Esophagus squamous epithelium (tissue), 5 donors: ENCODE measurements around the gene SMKR1. TPM values are rescaled to one million over a fixed set of nuclear protein-coding genes. Genes with fewer than 3 reads are reported as not detected.

Experiments used
- DNase-seq: peaks from one replicate; lab custom pipeline; 2025; lab: John Stamatoyannopoulos, UW
- H3K27ac ChIP-seq, 4 donors: fragments of 200-600 bp; sonication (generic); one replicate each; pipeline ENCODE4 v1.5.1; 2016 to 2019; ENCODE audit warnings: mild to moderate bottlenecking in 1 of 4
- H3K27me3 ChIP-seq, 4 donors: fragments of 200-600 bp; sonication (generic); 1 replicate in 3 of 4; 2 replicates in 1 of 4; pipeline versions ENCODE4 v1.5.1 to v1.6.0; 2017 to 2021; ENCODE audit warnings: antibody characterized with exemption in 1 of 4
- H3K36me3 ChIP-seq, 3 donors: fragments of 200-600 bp; sonication (generic); one replicate each; pipeline ENCODE4 v1.5.1; 2016 to 2019
- H3K4me1 ChIP-seq, 3 donors: fragments of 200-600 bp; sonication (generic); one replicate each; pipeline ENCODE4 v1.5.1; 2017 to 2019
- H3K4me3 ChIP-seq, 4 donors: fragments of 200-600 bp; sonication (generic); 1 replicate in 3 of 4; 2 replicates in 1 of 4; pipeline ENCODE4 v1.5.1; 2016 to 2019; ENCODE audit warnings: mild to moderate bottlenecking in 2 of 4, moderate library complexity in 1 of 4
- H3K9me3 ChIP-seq, 3 donors: fragments of 200-600 bp; sonication (generic); one replicate each; pipeline ENCODE4 v1.5.1; 2016 to 2019
- CTCF ChIP-seq, 6 experiments: fragments of 450-650 bp in 4 of 6; fragments of 200-600 bp in 2 of 6; sonication (generic) in 2 of 6; IDR thresholded peaks; one replicate each; pipeline ENCODE4 v1.5.1; 2016 to 2019; ENCODE audit warnings: antibody characterized with exemption in 6 of 6, mild to moderate bottlenecking in 4 of 6, moderate library complexity in 4 of 6
- POLR2A ChIP-seq, 4 donors: fragments of 450-650 bp; IDR thresholded peaks; one replicate each; pipeline ENCODE4 v1.6.1; 2017; ENCODE audit warnings: antibody characterized with exemption in 4 of 4, mild to moderate bottlenecking in 4 of 4, moderate library complexity in 3 of 4
- WGBS, 2 donors: methylation state at CpG; one replicate each; pipeline ENCODE4 v1.1.5; 2018; 5-methylcytosine and 5-hydroxymethylcytosine counted together
- intact Hi-C: fragments of 100-400 bp; cut with DNase I; formaldehyde crosslinking; loops from one replicate; pipeline ENCODE4 v1.15.0; 2022
- total RNA-seq, 4 donors: library from RNA; depleted of rRNA; stranded (reverse); fragments of >200 nt; gene quantifications; one replicate each; pipeline ENCODE4 v1.1.0, GENCODE V29; 2016
- donor health status: DM: yes; HTN: yes; CAD: no.

SMKR1 gene
- total RNA-seq, 4 donors from 2014 or later = 1.7 TPM; not detected in 3

GRCh38 chr7:129457101-129457500, 45.2 kb upstream of the SMKR1 start:
- no peaks in the 10 kb centered on the region for H3K9me3 ChIP-seq
- no peaks in the 10 kb centered on the region for H3K36me3 ChIP-seq
- TF ChIP-seq POLR2A (IDR thresholded peaks at IDR 0.05) (no peak), CTCF (IDR thresholded peaks at IDR 0.05) (no peak)
- no peaks in the 10 kb centered on the region for H3K4me1 ChIP-seq
- no peaks in the 10 kb centered on the region for H3K27me3 ChIP-seq
- DNase-seq = no peak
- H3K27ac ChIP-seq = no peak overlapping the region
- H3K4me3 ChIP-seq = no peak overlapping the region
- WGBS, 2 donors = 69 to 80% methylated on average over 3 of the region's 3 CpGs
- intact Hi-C loops = no loop called here

- Histone ChIP-seq H3K9me3 (no peaks in the 10 kb centered on the region), H3K27ac (no peak overlapping the region), H3K27me3 (no peaks in the 10 kb centered on the region), H3K4me1 (no peaks in the 10 kb centered on the region), H3K36me3 (no peaks in the 10 kb centered on the region), H3K4me3 (no peak overlapping the region)
- DNase-seq = no peak
- 95 to 100% methylated on average over 3 to 4 of the region's 5 CpGs for WGBS, 2 donors
- TF ChIP-seq CTCF (IDR thresholded peaks at IDR 0.05) (no peak), POLR2A (IDR thresholded peaks at IDR 0.05) (no peak)
- intact Hi-C loops = no loop called here
Measured at GRCh38 chr7:129458171-129458570, 44.2 kb upstream of the SMKR1 start.

GRCh38 chr7:129461809-129462208, 40.5 kb upstream of the SMKR1 start:
- Histone ChIP-seq H3K9me3 (no peaks in the 10 kb centered on the region), H3K4me3 (no peak overlapping the region), H3K36me3 (no peaks in the 10 kb centered on the region), H3K27ac (no peak overlapping the region), H3K4me1 (no peaks in the 10 kb centered on the region), H3K27me3 (no peaks in the 10 kb centered on the region)
- 88 to 97% methylated on average over 2 of the region's 2 CpGs for WGBS, 2 donors
- intact Hi-C loops = no loop called here
- no peak for DNase-seq
- TF ChIP-seq POLR2A (IDR thresholded peaks at IDR 0.05) (no peak), CTCF (IDR thresholded peaks at IDR 0.05) (no peak)

GRCh38 chr7:129462420-129462819, 39.9 kb upstream of the SMKR1 start:
- 62 to 80% methylated on average over 1 of the region's 1 CpG for WGBS, 2 donors
- intact Hi-C loops = no loop called here
- no peak overlapping the region for H3K27ac ChIP-seq
- DNase-seq = no peak
- TF ChIP-seq POLR2A (IDR thresholded peaks at IDR 0.05) = no peak
- TF ChIP-seq CTCF (IDR thresholded peaks at IDR 0.05) = no peak
- no peak overlapping the region for H3K4me3 ChIP-seq
- H3K4me1 ChIP-seq = no peaks in the 10 kb centered on the region
- H3K36me3 ChIP-seq = no peaks in the 10 kb centered on the region
- H3K9me3 ChIP-seq = no peaks in the 10 kb centered on the region
- no peaks in the 10 kb centered on the region for H3K27me3 ChIP-seq

GRCh38 chr7:129464194-129464593, 38.1 kb upstream of the SMKR1 start:
- intact Hi-C loops = no loop called here
- H3K27ac ChIP-seq = no peak overlapping the region
- no peaks in the 10 kb centered on the region for H3K4me1 ChIP-seq
- H3K4me3 ChIP-seq = no peak overlapping the region
- no peaks in the 10 kb centered on the region for H3K36me3 ChIP-seq
- no peak for DNase-seq
- WGBS, 2 donors = 52 to 72% methylated on average over 3 to 4 of the region's 4 CpGs
- no peaks in the 10 kb centered on the region for H3K27me3 ChIP-seq
- no peaks in the 10 kb centered on the region for H3K9me3 ChIP-seq
- no peak for TF ChIP-seq POLR2A (IDR thresholded peaks at IDR 0.05)
- no peak for TF ChIP-seq CTCF (IDR thresholded peaks at IDR 0.05)
